ENCODE measurements around the gene IZUMO1.

IZUMO1 gene

GRCh38 chr19:48708471-48708870 is 38.2 kb downstream of the IZUMO1 start:
- Histone ChIP-seq H3K4me1 (no peaks in the 10 kb centered on the region), H3K9me3 (no peaks in the 10 kb centered on the region), H3K4me3 (ENCODE audit: low read depth, low read length) (no peak overlapping the region), H3K36me3 (no peaks in the 10 kb centered on the region), H3K27me3 (no peaks in the 10 kb centered on the region)
- TF ChIP-seq CTCF (IDR thresholded peaks at IDR 0.05; ENCODE audit: low read depth, low read length): no peak
- DNase-seq: no peak

GRCh38 chr19:48705431-48705830 is 41.3 kb downstream of the IZUMO1 start:
- Histone ChIP-seq H3K9me3 (no peaks in the 10 kb centered on the region), H3K36me3 (no peaks in the 10 kb centered on the region), H3K27me3 (no peaks in the 10 kb centered on the region), H3K4me1 (no peaks in the 10 kb centered on the region), H3K4me3 (ENCODE audit: low read depth, low read length) (no peak overlapping the region)
- TF ChIP-seq CTCF (IDR thresholded peaks at IDR 0.05; ENCODE audit: low read depth, low read length): no peak
- DNase-seq: no peak

DNA sequence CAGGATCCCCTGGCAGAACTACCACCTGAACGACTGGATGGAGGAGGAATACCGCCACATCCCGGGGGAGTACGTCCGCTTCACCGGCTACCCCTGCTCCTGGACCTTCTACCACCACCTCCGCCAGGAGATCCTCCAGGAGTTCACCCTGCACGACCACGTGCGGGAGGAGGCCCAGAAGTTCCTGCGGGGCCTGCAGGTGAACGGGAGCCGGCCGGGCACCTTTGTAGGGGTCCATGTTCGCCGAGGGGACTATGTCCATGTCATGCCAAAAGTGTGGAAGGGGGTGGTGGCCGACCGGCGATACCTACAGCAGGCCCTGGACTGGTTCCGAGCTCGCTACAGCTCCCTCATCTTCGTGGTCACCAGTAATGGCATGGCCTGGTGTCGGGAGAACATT is 43.4 kb downstream of the IZUMO1 start:
- Histone ChIP-seq H3K4me1 (no peaks in the 10 kb centered on the region), H3K9me3 (no peaks in the 10 kb centered on the region), H3K4me3 (ENCODE audit: low read depth, low read length) (no peak overlapping the region), H3K36me3 (no peaks in the 10 kb centered on the region), H3K27me3 (no peaks in the 10 kb centered on the region)
- TF ChIP-seq CTCF (IDR thresholded peaks at IDR 0.05; ENCODE audit: low read depth, low read length): no peak
- DNase-seq: no peak

DNA sequence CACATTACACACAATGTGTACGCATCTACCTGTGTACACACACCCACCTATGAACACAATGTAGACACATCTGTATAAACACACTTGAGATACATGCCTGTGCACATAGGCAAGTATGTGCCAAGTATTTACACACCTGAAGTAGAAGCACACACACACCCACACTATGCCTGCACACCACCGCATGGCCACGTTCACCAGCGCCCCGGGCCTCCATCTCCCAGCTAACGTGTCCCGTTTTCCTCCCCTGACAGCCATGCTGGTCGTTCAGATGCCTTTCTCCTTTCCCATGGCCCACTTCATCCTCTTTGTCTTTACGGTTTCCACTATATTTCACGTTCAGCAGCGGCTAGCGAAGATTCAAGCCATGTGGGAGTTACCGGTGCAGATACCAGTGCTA is 44.0 kb downstream of the IZUMO1 start:
- no peak for DNase-seq
- H3K27me3 ChIP-seq: no peaks in the 10 kb centered on the region
- H3K4me1 ChIP-seq: no peaks in the 10 kb centered on the region
- H3K36me3 ChIP-seq: no peaks in the 10 kb centered on the region
- TF ChIP-seq CTCF (IDR thresholded peaks at IDR 0.05; ENCODE audit: low read depth, low read length): no peak
- no peak overlapping the region for H3K4me3 ChIP-seq (ENCODE audit: low read depth, low read length)
- no peaks in the 10 kb centered on the region for H3K9me3 ChIP-seq

- H3K36me3 ChIP-seq: no peaks in the 10 kb centered on the region
- DNase-seq: no peak
- no peak overlapping the region for H3K4me3 ChIP-seq (ENCODE audit: low read depth, low read length)
- no peaks in the 10 kb centered on the region for H3K9me3 ChIP-seq
- no peak for TF ChIP-seq CTCF (IDR thresholded peaks at IDR 0.05; ENCODE audit: low read depth, low read length)
- peaks cover 7% of the 10 kb centered on the region; the same call in 1 of the 2 replicates for H3K27me3 ChIP-seq
- no peaks in the 10 kb centered on the region for H3K4me1 ChIP-seq
Observed at GRCh38 chr19:48698046-48698445, 48.7 kb downstream of the IZUMO1 start.

- no peak overlapping the region for H3K4me3 ChIP-seq (ENCODE audit: low read depth, low read length)
- DNase-seq: no peak
- no peaks in the 10 kb centered on the region for H3K9me3 ChIP-seq
- H3K4me1 ChIP-seq: no peaks in the 10 kb centered on the region
- no peak for TF ChIP-seq CTCF (IDR thresholded peaks at IDR 0.05; ENCODE audit: low read depth, low read length)
- H3K27me3 ChIP-seq: peaks cover 7% of the 10 kb centered on the region; the same call in 1 of the 2 replicates
- H3K36me3 ChIP-seq: no peaks in the 10 kb centered on the region
Observed at GRCh38 chr19:48696353-48697010, 50.2 kb downstream of the IZUMO1 start.

Measured in BE2C (cell line).